Measurements from ENCODE around the gene MIAT. TPM values are rescaled to one million over a fixed set of nuclear protein-coding genes. Genes with fewer than 3 reads are reported as not detected.

MIAT gene
- total RNA-seq, 1 experiment from 2014 or later = 0.33 TPM

GRCh38 chr22:26648528-26649388 is 8.6 kb upstream of the MIAT start:
- no peaks in the 10 kb centered on the region; the same call in 1 of the 2 replicates for H3K4me1 ChIP-seq (ENCODE audit: control insufficient read depth, insufficient read depth, low read length)
- BruUV-seq (replicated peaks) = no TSS peak
- CTCF ChIA-PET = no interaction called here
- intact Hi-C loops (cut with micrococcal nuclease; ENCODE audit: unreplicated experiment) = no loop called here
- in situ Hi-C loops (cut with HindIII; ENCODE audit: low pct_unique_long_range_greater_than_20kb, low sequenced_read_pairs) = no loop called here
- no peak overlapping the region for H3K4me3 ChIP-seq (ENCODE audit: low read depth in 2 of 2, low read length in 2 of 2)
- H3K27ac ChIP-seq (ENCODE audit: low read length) = no peak overlapping the region
- no peaks in the 10 kb centered on the region for H3K36me3 ChIP-seq (ENCODE audit: control insufficient read depth, insufficient read depth, low read length)
- H3K27me3 ChIP-seq (ENCODE audit: control insufficient read depth, insufficient read depth, low read length) = peaks cover 7% of the 10 kb centered on the region
- H3K9me3 ChIP-seq (ENCODE audit: control insufficient read depth, insufficient read depth, low read depth, low read length) = no peaks in the 10 kb centered on the region
- DNase-seq (ENCODE audit: low read depth, low spot score) (no peak), ATAC-seq (no peak)
- POLR2A ChIA-PET = no interaction called here
- TF ChIP-seq POLR2AphosphoS5 (IDR thresholded peaks at IDR 0.05; ENCODE audit: low read depth, low read length) (no peak), SIN3A (IDR thresholded peaks at IDR 0.05; ENCODE audit: borderline replicate concordance, insufficient read depth, low read depth, low read length) (no peak), REST (IDR thresholded peaks at IDR 0.05; ENCODE audit: insufficient read depth in 1 of 2, low read depth in 2 of 2, low read length in 1 of 2) (no peak), CTCF (IDR thresholded peaks at IDR 0.05) (no peak), TCF7L2 (IDR thresholded peaks at IDR 0.05; ENCODE audit: low read depth, low read length) (no peak)

GRCh38 chr22:26650722-26651421 is 6.5 kb upstream of the MIAT start:
- no peak overlapping the region for H3K4me3 ChIP-seq (ENCODE audit: low read depth in 2 of 2, low read length in 2 of 2)
- ChIA-PET CTCF (no interaction called here), POLR2A (no interaction called here)
- in situ Hi-C loops (cut with HindIII; ENCODE audit: low pct_unique_long_range_greater_than_20kb, low sequenced_read_pairs) (no loop called here), intact Hi-C loops (cut with micrococcal nuclease; ENCODE audit: unreplicated experiment) (no loop called here)
- TF ChIP-seq REST (IDR thresholded peaks at IDR 0.05; ENCODE audit: insufficient read depth in 1 of 2, low read depth in 2 of 2, low read length in 1 of 2) = no peak
- no peak for TF ChIP-seq CTCF (IDR thresholded peaks at IDR 0.05)
- TF ChIP-seq SIN3A (IDR thresholded peaks at IDR 0.05; ENCODE audit: borderline replicate concordance, insufficient read depth, low read depth, low read length) = no peak
- no peak for TF ChIP-seq TCF7L2 (IDR thresholded peaks at IDR 0.05; ENCODE audit: low read depth, low read length)
- no peak for TF ChIP-seq POLR2AphosphoS5 (IDR thresholded peaks at IDR 0.05; ENCODE audit: low read depth, low read length)
- no peaks in the 10 kb centered on the region for H3K4me1 ChIP-seq (ENCODE audit: control insufficient read depth, insufficient read depth, low read length)
- peaks cover 6% of the 10 kb centered on the region for H3K27me3 ChIP-seq (ENCODE audit: control insufficient read depth, insufficient read depth, low read length)
- no peak overlapping the region for H3K27ac ChIP-seq (ENCODE audit: low read length)
- DNase-seq (ENCODE audit: low read depth, low spot score) = no peak
- BruUV-seq (replicated peaks) = no TSS peak
- no peaks in the 10 kb centered on the region for H3K9me3 ChIP-seq (ENCODE audit: control insufficient read depth, insufficient read depth, low read depth, low read length)
- no peaks in the 10 kb centered on the region for H3K36me3 ChIP-seq (ENCODE audit: control insufficient read depth, insufficient read depth, low read length)
- ATAC-seq = no peak
